GM21723 (cell line): ENCODE data around the gene DUSP1.
"Not testable (repeated sequence)": the region's sequence is repeated elsewhere in the genome, so short reads cannot be mapped to it uniquely, and the experiment has no call there.

ENCODE experiments used
- ATAC-seq: cut with Tn5 transposase; IDR thresholded peaks from one replicate; pipeline ENCODE4 v1.9.1; 2021; ENCODE audit warnings: mild to moderate bottlenecking, moderate library complexity; ENCODE audit not compliant: unreplicated experiment

Gene DUSP1

GRCh38 chr5:172770675-172771438, at the start of gene DUSP1:
TSS of gene DUSP1 (minus strand) at chr5:172771195. CDS start at chr5:172770952, 243 bp downstream.
- ATAC-seq = peak; percentile 53

- ATAC-seq = no peak
These were observed 49.2 kb upstream of the DUSP1 start for GRCh38 chr5:172820046-172820767.

- ATAC-seq = no peak
These were observed 48.6 kb upstream of the DUSP1 start for GRCh38 chr5:172819569-172819968.

- no peak for ATAC-seq
These were observed 47.1 kb upstream of the DUSP1 start for GRCh38 chr5:172818081-172818480.

- no peak for ATAC-seq
These were observed 46.7 kb upstream of the DUSP1 start for GRCh38 chr5:172817664-172818063.

GRCh38 chr5:172816925-172817562, 46.0 kb upstream of the DUSP1 start:
- ATAC-seq = no peak

GRCh38 chr5:172815631-172816030, 44.6 kb upstream of the DUSP1 start:
- ATAC-seq = no peak

GRCh38 chr5:172810996-172811395, 40.0 kb upstream of the DUSP1 start:
- not testable (repeated sequence) for ATAC-seq

- no peak for ATAC-seq
These were observed 38.8 kb upstream of the DUSP1 start for GRCh38 chr5:172809774-172810173.

- ATAC-seq = no peak
These were observed 36.8 kb upstream of the DUSP1 start for GRCh38 chr5:172807766-172808311.

- ATAC-seq = peak; percentile 94
These were observed 36.1 kb upstream of the DUSP1 start for GRCh38 chr5:172806897-172807672.

GRCh38 chr5:172805736-172806255, 34.8 kb upstream of the DUSP1 start:
- no peak for ATAC-seq

- ATAC-seq = no peak
These were observed 34.2 kb upstream of the DUSP1 start for GRCh38 chr5:172805018-172805683.

- no peak for ATAC-seq
These were observed 31.7 kb upstream of the DUSP1 start for GRCh38 chr5:172802567-172803176.

GRCh38 chr5:172802112-172802511, 31.1 kb upstream of the DUSP1 start:
- ATAC-seq = no peak

- ATAC-seq = no peak
These were observed 30.2 kb upstream of the DUSP1 start for GRCh38 chr5:172801179-172801671.

- no peak for ATAC-seq
These were observed 29.1 kb upstream of the DUSP1 start for GRCh38 chr5:172800088-172800551.

GRCh38 chr5:172799416-172799815, 28.4 kb upstream of the DUSP1 start:
- no peak for ATAC-seq
